Stomach (tissue), 9 donors: ENCODE data around the gene PCGF3. TPM values are rescaled to one million over a fixed set of nuclear protein-coding genes. Genes with fewer than 3 reads are reported as not detected.
"Not testable (repeated sequence)": the region's sequence is repeated elsewhere in the genome, so short reads cannot be mapped to it uniquely, and the experiment has no call there.

Experiments used
- DNase-seq, 2 donors: peaks; one replicate each; pipeline versions ENCODE4 v3.0.0 to v3.0.0-alpha.2; 2013 to 2019
- H3K27ac ChIP-seq, 5 donors: fragments of 200-600 bp in 4 of 5; sonication (generic) in 4 of 5; one replicate each; pipeline ENCODE4 v1.5.1; 2013 to 2019; ENCODE audit warnings: mild to moderate bottlenecking in 1 of 5, moderate library complexity in 1 of 5
- H3K27me3 ChIP-seq, 3 donors: fragments of 200-600 bp; sonication (generic); one replicate each; pipeline ENCODE4 v1.5.1; 2017 to 2019; ENCODE audit warnings: mixed run types in 1 of 3
- H3K36me3 ChIP-seq, 4 donors: fragments of 200-600 bp; sonication (generic); 1 replicate in 3 of 4; 2 replicates in 1 of 4; pipeline ENCODE4 v1.5.1; 2016 to 2019
- H3K4me1 ChIP-seq, 4 donors: fragments of 200-600 bp; sonication (generic); one replicate each; pipeline ENCODE4 v1.5.1; 2016 to 2019
- H3K4me3 ChIP-seq, 4 donors: fragments of 200-600 bp; sonication (generic) in 3 of 4; one replicate each; pipeline ENCODE4 v1.5.1; 2016 to 2019; ENCODE audit warnings: mild to moderate bottlenecking in 1 of 4
- H3K9me3 ChIP-seq, 4 donors: fragments of 200-600 bp; sonication (generic); one replicate each; pipeline ENCODE4 v1.5.1; 2016 to 2019
- EP300 ChIP-seq: sonication (generic); formaldehyde crosslinking; IDR thresholded peaks from one replicate; pipeline ENCODE4 v1.6.1; 2017; ENCODE audit warnings: antibody characterized with exemption
- POLR2A ChIP-seq, 4 donors: fragments of 450-650 bp; IDR thresholded peaks; one replicate each; pipeline ENCODE4 v1.6.1; 2016; ENCODE audit warnings: antibody characterized with exemption in 4 of 4, control low read depth in 2 of 4, mild to moderate bottlenecking in 1 of 4, moderate library complexity in 1 of 4
- POLR2AphosphoS5 ChIP-seq, 3 donors: sonication (generic); formaldehyde crosslinking; IDR thresholded peaks; one replicate each; pipeline ENCODE4 v1.6.1; 2016; ENCODE audit warnings: antibody characterized with exemption in 3 of 3
- WGBS, 5 donors: extraction: QIAGEN DNeasy Blood & Tissue Kit in 3 of 5; methylation state at CpG; one replicate each; pipeline versions ENCODE4 v1.1.5 to v1.1.7; 2013 to 2018; 5-methylcytosine and 5-hydroxymethylcytosine counted together
- intact Hi-C: fragments of 100-400 bp; cut with DNase I; formaldehyde crosslinking; loops from one replicate; pipeline ENCODE4 v1.15.1; 2023; ENCODE audit warnings: low total_unique reads
- polyA plus RNA-seq, 3 donors: library from polyadenylated mRNA; stranded (reverse); fragments of 200-250 nt; gene quantifications; one replicate each; pipeline ENCODE4 v1.2.3, GENCODE V29; 2013
- total RNA-seq, 5 donors: library from RNA; depleted of rRNA; stranded (reverse); fragments of >200 nt; gene quantifications; one replicate each; pipeline versions ENCODE4 v1.1.0 to v1.2.3, GENCODE V29; 2014 to 2016
- TF ChIP-seq, protein P1 (sequence below), 7 experiments: fragments of 450-650 bp in 4 of 7; fragments of 200-600 bp in 3 of 7; sonication (generic) in 3 of 7; IDR thresholded peaks; one replicate each; pipeline ENCODE4 v1.5.1; 2016 to 2019; ENCODE audit warnings: antibody characterized with exemption in 7 of 7, control low read depth in 2 of 7, mild to moderate bottlenecking in 1 of 7
- donor health status: healthy with polysubstance abuse.
- donor health status: Bipolar disorder and iron deficiency.
- donor health status: healthy.

The PCGF3 gene
- total and polyA plus RNA-seq, 8 donors, result 24.7 to 140 (median 62.7) TPM

DNA sequence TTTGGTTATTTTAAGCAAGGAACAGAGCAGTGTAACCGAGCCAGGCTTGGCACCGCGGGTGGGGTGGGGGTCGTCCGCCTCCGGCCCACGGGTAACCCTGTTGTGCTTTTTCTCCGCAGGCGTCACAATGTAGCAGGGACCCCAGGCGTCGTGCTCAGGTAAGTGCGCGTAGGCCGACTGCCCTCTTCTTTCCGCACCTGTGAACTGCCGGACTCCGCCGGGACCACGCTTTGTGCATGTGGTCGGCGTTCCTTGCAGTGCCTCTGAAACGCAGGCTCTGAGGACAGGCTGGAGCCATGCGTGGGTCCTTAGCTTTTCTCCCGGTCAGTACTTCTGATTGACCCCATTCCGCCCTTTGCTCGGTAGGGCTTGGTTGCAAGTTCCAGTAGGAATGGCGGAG lies 24.9 kb downstream of the PCGF3 start:
- H3K27me3 ChIP-seq, result no peaks in the 10 kb centered on the region
- H3K27ac ChIP-seq, result no peak overlapping the region
- H3K4me3 ChIP-seq, result no peak overlapping the region
- TF ChIP-seq POLR2A (IDR thresholded peaks at IDR 0.05), result no peak
- TF ChIP-seq, protein P1, sequence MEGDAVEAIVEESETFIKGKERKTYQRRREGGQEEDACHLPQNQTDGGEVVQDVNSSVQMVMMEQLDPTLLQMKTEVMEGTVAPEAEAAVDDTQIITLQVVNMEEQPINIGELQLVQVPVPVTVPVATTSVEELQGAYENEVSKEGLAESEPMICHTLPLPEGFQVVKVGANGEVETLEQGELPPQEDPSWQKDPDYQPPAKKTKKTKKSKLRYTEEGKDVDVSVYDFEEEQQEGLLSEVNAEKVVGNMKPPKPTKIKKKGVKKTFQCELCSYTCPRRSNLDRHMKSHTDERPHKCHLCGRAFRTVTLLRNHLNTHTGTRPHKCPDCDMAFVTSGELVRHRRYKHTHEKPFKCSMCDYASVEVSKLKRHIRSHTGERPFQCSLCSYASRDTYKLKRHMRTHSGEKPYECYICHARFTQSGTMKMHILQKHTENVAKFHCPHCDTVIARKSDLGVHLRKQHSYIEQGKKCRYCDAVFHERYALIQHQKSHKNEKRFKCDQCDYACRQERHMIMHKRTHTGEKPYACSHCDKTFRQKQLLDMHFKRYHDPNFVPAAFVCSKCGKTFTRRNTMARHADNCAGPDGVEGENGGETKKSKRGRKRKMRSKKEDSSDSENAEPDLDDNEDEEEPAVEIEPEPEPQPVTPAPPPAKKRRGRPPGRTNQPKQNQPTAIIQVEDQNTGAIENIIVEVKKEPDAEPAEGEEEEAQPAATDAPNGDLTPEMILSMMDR (IDR thresholded peaks at IDR 0.05), result no peak
- TF ChIP-seq POLR2AphosphoS5 (IDR thresholded peaks at IDR 0.05), result no peak
- no peak for TF ChIP-seq EP300
- intact Hi-C loops, result no loop called here
- no peaks in the 10 kb centered on the region for H3K9me3 ChIP-seq
- H3K4me1 ChIP-seq, result peaks cover 7 to 20% (median 14%) of the 10 kb centered on the region in 4 donors
- peaks cover 44 to 61% (median 46%) of the 10 kb centered on the region in 4 donors for H3K36me3 ChIP-seq
- WGBS, 5 donors, result 94 to 99% (median 97%) methylated on average over 22 to 27 of the region's 27 CpGs
- no peak for DNase-seq

DNA sequence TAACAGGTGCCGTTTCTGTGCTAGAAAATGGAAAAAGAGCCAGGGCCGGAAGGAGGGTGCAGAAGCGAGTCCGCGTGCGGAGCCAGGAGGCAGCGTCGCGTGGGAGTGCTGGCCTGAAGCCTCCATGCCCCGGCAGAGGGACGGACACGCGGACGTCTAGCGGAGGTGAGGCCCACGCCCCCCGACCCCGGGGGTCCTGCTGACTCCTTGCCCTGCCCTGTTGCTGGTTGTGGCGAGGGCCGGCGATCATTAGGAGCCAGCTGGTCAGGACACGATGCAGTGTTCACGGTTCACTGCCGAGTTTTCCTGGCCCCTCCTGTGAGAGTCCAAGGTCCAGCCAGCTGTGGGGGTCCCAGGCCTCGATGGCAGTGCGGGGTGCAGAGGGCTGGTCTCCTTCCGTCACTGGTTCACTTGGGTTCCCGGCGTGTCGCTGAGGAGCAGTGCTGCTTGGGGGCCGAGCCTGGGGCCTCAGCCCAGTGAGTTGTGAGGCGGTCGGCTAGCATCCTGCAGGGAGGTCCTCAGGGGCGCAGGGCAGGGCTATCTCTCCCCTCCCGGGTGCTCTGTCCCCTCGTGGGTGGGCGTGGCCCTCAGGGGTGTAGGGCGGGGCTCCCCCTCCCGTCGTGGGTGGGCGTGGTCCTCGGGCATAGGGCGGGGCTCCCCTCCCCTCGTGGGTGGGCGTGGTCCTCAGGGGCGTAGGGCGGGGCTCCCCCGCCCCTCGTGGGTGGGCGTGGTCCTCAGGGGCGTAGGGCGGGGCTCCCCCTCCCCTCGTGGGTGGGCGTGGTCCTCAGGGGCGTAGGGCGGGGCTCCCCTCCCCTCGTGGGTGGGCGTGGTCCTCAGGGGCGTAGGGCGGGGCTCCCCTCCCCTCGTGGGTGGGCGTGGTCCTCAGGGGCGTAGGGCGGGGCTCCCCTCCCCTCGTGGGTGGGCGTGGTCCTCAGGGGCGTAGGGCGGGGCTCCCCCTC lies 25.6 kb downstream of the PCGF3 start:
- H3K4me3 ChIP-seq, DNase-seq, H3K27me3 ChIP-seq, H3K9me3 ChIP-seq, intact Hi-C loops, H3K27ac ChIP-seq: not testable (repeated sequence)
- Histone ChIP-seq H3K36me3 (peaks cover 51 to 68% (median 53%) of the 10 kb centered on the region in 4 donors), H3K4me1 (peaks cover 2 to 15% (median 8%) of the 10 kb centered on the region in 4 donors)
- 91 to 98% (median 95%) methylated on average over 22 to 54 of the region's 68 CpGs for WGBS, 5 donors

DNA sequence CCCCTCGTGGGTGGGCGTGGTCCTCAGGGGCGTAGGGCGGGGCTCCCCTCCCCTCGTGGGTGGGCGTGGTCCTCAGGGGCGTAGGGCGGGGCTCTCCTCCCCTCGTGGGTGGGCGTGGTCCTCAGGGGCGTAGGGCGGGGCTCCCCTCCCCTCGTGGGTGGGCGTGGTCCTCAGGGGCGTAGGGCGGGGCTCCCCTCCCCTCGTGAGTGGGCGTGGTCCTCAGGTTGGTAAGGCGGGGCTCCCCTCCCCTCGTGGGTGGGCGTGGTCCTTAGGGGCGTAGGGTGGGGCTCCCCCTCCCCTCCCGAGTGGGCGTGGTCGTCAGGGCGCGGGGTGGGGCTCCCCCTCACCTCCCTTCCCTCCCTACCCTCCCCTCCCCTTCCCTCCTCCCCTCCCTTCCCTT lies 26.3 kb downstream of the PCGF3 start:
- H3K4me3 ChIP-seq, H3K27ac ChIP-seq, H3K9me3 ChIP-seq, H3K27me3 ChIP-seq, intact Hi-C loops, H3K4me1 ChIP-seq: not testable (repeated sequence)
- 65 to 79% (median 68%) methylated on average over 5 to 26 of the region's 27 CpGs for WGBS, 5 donors
- DNase-seq, result peak in 1 of 2 donors; percentile 30
- H3K36me3 ChIP-seq, result peaks cover 53 to 73% (median 58%) of the 10 kb centered on the region in 4 donors

DNA sequence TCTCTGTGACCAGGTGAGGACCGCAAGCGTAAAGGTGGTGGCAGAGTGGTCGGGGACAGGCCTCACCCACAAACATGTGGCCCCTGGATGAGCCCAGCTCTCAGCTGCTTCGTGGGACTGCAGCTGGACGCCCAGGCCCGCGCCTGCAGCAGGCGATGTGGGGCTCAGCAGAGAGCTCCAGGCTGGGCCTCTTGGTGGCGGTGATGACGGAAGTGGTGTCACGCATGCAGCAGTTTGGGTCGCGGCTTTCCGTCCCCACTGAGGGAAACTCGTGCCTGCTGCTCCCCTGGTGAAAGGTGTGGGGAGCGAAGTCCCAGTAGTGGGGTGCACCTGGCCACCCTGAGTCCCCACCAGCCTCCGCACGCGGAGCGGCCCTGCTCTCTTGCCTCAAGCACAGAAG lies 26.9 kb downstream of the PCGF3 start:
- H3K9me3 ChIP-seq, result no peaks in the 10 kb centered on the region
- no peak for DNase-seq
- peaks cover 56 to 79% (median 63%) of the 10 kb centered on the region in 4 donors for H3K36me3 ChIP-seq
- no peak overlapping the region for H3K4me3 ChIP-seq
- H3K27ac ChIP-seq, result no peak overlapping the region
- peaks cover 0 to 3% (median under 1%) of the 10 kb centered on the region in 4 donors for H3K4me1 ChIP-seq
- no peaks in the 10 kb centered on the region for H3K27me3 ChIP-seq
- TF ChIP-seq EP300 (no peak), POLR2AphosphoS5 (IDR thresholded peaks at IDR 0.05) (no peak)
- TF ChIP-seq, protein P1 (IDR thresholded peaks at IDR 0.05), result no peak
- 86 to 100% (median 92%) methylated on average over 3 to 20 of the region's 20 CpGs for WGBS, 5 donors
- intact Hi-C loops, result no loop called here

DNA sequence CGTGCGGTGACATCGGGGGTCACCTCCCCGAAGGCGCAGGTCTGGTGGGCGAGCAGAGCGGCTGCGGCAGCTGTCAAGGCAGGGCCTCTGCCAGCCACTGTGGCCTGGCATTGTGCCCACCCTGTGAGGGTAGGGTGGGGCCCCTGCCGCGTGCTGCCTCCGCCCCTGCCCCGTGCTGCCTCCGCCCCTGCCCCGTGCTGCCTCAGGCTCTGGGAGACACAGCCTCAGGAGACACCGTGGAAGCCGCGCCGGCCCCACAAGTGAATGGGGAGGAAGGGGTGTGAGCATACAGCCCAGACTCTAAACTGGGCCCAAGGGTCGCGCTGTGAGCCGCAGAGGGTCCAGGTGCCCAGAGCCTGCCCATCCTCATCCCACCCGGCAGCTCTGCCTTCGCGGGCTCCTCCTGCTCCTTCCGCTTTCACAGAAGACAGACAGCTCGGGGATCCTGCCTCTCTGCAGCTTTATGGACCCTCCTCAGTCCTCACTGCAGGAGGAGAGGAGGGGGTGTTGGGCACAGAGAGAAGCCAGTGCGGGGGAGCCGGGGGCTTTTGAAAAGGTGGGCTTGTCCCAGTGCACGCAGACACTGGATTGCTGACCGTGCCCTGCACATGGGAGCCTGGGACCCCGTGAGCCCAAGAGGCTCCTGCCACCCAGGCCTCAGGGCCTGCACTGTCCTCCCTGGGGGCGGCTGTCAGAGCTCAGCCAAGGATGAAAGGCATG lies 27.4 kb downstream of the PCGF3 start:
- Histone ChIP-seq H3K9me3 (no peaks in the 10 kb centered on the region), H3K36me3 (peaks cover 61 to 84% (median 69%) of the 10 kb centered on the region in 4 donors), H3K27me3 (no peaks in the 10 kb centered on the region), H3K4me3 (no peak overlapping the region), H3K4me1 (no peaks in the 10 kb centered on the region), H3K27ac (no peak overlapping the region)
- whole genome bisulfite sequencing, 5 donors, result 74 to 95% (median 80%) methylated on average over 10 to 32 of the region's 32 CpGs
- intact Hi-C loops, result no loop called here
- peak in 1 of 2 donors; percentile 27 for DNase-seq
- TF ChIP-seq POLR2A (IDR thresholded peaks at IDR 0.05), result no peak
- TF ChIP-seq POLR2AphosphoS5 (IDR thresholded peaks at IDR 0.05), result no peak
- TF ChIP-seq, protein P1 (IDR thresholded peaks at IDR 0.05), result no peak
- TF ChIP-seq EP300, result no peak
